Islet of Langerhans (tissue), 1 donor: ENCODE results near the gene CLINT1.
A peak's percentile ranks its signal among the peaks of the same experiment; 100 is the strongest.

ENCODE experiments used
- FAIRE-seq: peaks from one replicate; lab custom pipeline; 2011; peaks lifted over from hg19 to GRCh38; lab: Jason Lieb, UNC

Gene CLINT1

DNA sequence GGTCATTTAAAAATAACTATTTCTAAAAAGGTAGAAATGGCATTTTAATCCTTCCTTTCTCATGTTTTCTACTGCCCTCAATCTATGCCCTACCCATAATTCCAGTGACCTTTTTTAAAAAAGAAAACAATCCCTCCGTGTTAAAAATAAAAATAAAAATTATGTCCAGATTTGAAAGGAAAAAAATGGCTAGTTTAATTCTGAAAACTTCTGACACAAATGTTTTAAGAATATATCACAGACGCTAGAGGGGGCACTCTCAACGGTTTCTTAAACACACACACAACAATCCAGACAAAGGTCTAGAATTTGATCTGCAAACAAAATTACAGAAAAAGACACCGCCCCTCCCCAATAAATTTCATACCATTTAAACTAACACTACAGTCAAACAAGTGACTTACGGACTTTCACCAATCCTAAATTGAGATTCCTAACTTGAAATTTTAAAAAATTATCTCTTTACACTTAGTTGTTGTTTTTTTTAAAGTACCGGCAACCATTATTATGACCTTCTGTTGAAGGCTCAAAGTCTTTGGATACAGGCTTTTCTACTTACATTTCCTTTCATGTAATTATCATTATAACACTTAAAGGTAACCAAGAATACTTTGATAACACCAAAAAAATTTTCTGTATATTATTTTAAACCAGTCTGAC lies 38.2 kb downstream of the CLINT1 start:
- peak; percentile 86 for FAIRE-seq

DNA sequence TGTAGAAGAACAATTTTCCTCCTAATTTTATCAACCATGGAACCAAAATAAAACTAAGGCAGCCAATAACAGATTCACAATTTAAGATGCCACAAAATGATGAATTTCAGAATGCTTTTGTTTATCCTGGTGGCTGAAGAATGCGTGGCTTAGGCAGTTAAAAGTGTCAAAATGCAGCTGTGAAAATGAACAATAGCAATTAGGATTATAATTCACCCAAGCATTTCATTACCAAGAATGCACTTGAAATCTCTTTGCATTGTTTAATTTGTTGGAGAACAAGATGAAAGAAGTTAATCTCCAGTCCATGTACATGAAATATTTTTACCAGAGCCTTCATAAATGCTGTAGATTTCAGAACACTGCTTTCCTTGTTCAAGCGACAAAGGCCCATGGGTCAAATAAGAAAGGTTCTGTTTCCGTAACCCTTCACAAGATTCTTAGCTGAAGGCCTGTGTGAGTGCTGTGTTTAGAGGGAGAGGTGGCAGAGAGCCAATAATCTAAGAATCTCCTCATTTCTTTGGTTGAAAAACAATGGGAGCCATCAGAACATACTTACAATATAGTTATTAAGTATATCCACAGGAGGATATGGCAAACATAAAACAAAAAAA lies 39.3 kb downstream of the CLINT1 start:
- FAIRE-seq = no peak

DNA sequence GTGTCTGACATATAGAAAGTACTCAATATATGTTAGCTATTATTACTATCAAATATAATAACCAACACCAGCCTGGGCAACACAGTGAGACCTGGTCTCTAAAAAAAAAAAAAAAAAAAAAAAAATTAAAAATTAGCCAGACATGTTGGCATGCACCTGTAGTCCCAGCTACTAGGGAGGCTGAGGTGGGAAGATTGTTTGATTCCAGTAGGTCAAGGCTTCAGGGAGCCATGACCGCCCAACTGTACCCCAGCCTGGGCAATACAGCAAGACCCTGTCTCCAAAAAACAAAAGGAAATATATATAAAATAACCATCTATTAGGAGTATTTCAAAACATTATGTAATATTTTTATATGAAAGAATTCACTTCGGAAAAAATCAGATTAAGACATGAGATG lies 40.6 kb downstream of the CLINT1 start:
- FAIRE-seq = no peak

DNA sequence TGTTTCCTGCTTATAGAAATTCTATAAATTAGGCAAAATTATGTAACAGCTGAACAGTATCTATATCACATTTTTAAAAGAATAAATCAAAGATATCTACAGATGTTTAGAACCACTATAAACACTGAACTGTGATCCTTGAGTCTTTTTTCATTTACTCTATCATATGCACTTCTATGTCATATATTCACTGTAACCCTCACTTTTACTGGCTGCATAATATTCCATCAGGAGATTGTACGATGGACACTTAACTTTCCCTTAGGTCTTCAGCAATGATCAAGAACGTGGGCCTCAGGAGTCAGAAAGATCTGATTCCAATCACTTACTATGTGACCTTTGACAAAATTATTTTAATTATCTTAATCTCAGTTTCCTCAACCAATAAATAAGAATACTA lies 41.0 kb downstream of the CLINT1 start:
- FAIRE-seq = no peak

DNA sequence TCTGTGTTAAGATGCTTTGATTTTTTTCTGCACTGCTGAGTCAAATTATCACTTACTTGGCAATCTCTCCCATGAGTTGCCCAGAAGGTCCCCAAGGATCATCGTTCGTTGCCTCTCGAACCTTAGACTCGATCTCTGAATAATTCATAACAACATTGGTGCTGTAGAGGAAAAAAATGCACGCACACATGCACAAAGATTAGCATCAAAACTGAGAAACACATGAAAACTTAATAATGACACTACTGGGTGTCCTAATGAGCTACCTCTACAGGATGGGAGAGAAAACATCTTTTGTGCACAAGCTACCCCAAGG lies 41.6 kb downstream of the CLINT1 start:
- peak; percentile 21 for FAIRE-seq

DNA sequence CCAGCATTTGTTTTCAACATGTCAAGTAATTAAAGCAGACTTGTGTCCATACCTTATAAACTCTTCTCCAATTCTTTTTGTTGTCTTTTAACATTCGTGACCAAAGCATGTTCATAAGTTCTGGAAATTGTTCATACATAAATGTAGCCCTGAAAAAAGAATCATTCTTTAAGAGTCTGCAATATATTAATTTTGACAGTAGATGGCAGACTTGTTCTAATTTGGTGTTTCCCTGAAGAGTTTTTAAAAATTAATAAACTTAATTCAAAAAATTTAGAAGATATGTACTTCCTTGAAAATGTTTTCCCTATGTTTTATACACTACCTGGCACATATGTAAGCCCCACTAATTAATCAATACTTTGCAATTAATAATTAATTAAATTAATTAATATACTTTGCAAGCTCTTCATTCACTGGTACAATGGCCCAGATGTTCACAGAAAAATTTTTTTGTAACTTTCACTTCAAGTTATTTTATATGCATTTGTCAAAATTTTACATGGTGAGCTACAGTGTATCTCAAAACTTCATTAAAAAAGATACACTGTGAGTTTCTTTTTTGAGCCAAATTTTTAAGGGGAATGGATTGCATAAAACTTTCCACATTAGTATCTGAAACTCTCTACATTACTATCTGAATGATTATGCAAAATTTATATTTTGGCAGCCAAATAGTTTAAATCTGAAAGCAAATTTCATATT lies 42.1 kb downstream of the CLINT1 start:
- FAIRE-seq = peak; percentile 99

DNA sequence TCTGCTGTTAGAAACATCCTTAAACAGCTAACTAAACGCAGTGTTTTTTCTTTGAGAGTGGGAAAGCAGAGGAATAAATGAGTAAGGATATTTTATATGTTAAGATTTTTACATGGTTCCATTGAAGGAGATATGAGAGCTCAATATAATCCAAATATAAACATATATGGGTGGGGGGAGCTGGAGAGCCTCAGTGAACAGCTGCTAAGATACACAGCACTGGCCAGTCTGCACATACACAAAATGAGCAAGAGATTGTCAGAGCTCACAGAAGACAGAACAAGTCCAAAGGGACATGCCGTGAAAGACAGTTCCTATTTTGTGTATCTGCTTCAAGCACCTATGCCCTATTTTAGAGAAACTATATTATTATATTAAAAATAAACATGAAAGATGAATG lies 46.9 kb downstream of the CLINT1 start:
- no peak for FAIRE-seq

DNA sequence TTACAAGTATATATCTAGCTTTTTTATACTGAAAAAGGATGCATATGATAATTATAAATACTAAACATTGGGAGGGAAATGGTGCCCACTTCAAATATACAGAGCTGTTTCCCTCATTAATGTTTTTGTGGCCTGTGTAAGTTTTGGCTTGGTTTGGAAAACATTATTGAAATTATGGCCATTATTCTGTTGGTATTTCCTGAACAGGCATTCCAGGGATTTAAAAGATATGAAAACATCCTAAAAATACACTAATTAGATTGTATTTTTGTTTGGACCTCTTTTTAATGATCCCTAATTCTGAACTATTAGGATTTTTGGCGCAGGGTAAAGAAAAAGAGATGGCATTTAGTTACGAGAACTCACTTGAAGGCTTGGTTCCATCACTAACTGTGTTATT lies 50.9 kb downstream of the CLINT1 start:
- FAIRE-seq = no peak

DNA sequence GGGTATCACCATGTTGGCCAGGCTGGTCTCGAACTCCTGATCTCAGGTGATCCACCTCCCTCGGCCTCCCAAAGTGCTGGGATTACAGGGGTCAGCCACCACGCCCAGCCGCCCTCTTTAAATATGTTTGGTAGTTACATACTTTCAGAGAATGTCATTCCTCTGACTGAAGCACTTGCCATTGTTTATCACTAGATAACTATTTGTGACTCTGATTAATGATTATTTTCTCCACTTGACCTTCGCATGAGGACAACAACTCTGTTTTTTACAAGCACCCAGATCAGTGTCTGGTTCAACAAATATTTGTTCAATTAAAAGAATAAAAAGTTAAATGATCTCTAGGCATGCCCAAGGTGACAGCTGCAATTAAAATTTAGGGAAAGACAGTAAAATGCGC lies 56.2 kb downstream of the CLINT1 start:
- no peak for FAIRE-seq

DNA sequence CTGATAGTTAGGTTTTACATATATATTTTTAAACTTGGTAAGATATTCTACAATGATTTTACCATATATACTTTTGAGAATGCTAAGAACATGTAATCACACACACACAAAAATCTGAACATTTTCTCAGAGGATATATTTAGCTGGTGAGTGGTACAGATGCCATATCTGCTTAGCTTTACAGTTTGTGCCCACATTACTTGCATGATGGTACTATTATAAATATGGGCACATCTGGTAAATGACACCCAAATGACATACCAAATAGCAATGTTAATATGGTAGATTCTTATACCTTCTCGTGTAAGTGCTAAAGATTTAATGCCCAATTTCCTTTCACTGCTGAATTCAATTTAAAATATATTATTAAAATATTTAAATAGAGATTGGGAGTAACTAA lies 58.8 kb downstream of the CLINT1 start:
- FAIRE-seq = no peak

DNA sequence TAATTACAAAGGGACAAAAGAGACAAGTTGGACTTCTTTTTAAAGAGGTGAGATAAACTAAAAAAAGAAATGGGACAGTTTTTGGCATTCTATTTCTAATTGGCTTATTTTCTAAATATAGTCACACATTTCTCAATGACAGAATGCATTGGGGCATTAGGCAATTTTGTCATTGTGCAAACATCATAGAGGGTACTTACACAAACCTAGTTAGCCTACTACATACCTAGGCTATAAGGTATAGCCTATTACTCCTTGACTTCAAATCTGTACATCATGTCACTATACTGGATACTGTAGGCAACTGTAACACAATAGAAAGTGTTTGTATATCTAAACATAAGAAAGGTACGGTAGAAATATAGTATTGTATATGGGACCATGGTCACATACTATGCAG lies 59.4 kb downstream of the CLINT1 start:
- no peak for FAIRE-seq

DNA sequence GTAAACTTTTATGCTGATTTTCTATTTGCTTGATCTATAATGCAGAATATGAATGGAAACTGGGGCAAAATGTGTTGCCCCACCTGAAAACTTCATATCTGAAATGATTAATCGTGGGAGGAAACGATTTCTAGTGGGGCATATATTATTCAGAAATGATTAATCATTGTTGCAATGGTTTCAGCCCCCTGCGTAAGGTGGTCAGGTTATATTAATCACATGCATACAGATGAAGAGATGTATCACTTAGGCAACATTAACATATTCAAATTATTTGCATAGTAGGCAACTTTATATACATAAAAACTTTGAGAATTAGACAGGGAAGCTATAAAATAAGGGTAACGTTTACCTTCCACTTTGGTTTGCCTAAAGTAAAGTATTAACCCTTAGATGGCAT lies 65.6 kb downstream of the CLINT1 start:
- no peak for FAIRE-seq

DNA sequence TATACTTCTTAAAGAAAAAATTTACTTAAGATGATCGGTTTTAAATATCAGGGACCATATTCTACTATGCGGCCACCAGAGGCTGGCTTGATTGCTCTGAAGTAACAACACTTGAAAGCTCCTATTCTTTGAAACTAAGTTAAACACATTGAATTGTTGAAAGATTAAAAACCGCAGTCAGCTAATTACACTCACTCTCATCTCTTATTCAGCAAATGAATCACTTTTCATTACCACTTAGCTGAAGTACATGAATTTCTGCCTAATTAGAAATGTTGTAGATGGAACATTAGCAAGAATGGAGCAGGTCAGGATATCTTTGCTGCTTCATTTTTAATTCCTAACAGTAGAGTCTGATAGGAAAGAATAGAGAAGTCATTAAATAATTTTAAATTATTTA lies 73.1 kb downstream of the CLINT1 start:
- FAIRE-seq = peak; percentile 41

DNA sequence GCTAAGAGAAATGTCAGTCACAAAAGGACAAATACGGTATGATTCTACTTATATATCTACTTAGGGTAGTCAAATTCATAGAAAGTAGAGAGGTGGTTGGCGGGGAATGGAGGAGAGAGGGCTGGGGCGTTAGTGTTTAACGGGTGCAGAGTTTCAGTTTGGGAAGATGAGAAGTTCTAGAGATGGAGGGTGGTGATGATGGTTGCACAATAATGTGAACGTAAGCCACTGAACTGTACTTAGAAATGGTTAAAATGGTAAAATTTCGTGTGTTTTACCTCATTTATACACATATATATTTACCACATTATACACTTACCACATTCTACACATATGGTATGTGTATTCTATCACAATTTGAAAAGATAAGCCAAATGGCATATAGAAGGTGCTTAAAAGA lies 79.7 kb downstream of the CLINT1 start:
- FAIRE-seq = no peak

DNA sequence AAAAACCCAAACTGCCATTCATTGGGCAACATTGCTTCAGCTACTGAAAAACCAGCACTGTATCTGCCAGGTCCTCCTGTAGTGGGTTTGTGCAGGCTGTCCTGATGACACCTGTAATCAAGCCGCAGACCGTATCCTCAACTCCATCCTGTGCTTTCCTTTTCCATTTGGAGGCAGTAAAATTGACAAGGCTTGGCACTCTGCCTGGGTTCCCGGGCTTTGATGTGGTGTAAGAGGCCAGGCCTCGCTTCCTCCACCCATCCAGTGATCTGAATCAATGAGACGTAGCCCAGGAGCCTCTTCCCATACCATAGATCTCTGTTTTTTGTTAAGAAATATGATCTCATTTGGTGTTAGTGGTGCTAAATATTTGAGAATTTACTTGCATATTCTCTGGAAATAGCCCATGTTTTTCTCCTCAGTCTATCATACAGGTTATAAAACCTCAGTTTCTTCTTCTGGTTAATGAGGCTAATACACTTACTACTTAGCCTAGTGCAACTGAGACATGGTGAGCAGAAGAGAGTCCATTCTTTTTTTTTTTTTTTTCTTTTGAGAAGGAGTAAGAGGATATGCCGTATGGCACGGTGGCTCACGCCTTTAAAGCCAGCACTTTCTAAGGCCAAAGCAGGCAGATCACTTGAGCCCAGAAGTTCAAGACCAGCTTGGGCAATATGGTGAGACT lies 80.7 kb downstream of the CLINT1 start:
- FAIRE-seq = no peak

DNA sequence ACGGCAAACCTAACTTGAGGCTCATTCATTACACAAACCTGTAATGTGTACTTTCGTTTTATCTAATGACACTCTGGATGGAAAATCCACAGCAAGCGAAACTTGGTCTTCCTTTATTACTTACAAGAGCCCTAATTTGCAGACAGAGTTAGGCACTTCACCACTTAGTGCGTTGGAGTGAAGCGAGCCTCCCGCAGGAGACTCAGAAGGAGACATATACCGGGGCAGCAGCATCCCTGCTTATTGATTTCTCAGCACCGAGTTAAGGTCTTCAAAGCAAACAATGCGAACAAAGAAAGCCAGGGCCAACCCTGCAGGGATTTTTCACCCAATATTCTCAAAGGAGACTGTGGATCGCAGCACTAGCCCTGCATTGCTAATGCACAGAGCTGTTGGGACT lies 86.8 kb downstream of the CLINT1 start:
- no peak for FAIRE-seq

DNA sequence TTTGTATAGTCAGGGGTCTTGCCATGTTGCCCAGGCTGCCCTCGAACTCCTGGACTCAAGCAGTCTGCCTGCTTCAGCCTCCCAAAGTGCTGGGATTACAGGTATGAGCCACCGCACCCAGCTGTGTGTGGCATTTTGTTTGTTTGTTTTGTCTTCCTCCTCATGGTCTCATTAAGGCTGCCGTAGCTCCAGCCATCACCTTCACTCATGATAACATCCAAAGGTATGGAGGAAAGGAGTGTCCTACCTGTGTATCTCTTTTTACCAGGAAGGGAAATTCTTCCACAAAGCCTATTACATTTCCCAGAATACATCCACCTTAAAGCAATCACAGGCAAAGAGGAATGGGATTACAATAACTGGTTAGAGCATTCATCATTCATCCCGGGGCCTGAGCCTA lies 88.3 kb downstream of the CLINT1 start:
- FAIRE-seq = no peak

DNA sequence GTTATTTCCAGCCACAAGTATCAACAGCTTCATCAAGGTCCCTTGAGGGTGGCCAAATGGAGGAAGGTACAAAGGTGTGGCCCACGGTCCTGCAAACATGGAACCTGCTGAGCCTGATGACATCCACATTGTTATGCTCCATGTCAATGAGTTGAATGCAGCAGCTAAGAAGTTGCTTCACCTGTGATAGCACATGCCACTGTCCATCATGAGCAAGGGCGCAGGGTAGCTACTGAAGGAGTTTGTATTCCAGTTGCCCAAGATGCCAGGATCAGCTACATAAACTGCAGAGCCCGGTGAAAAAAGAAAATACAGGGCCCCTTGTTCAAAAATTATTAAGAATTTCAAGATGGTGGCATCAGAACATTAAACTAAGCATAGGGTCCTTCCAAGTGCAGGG lies 91.3 kb downstream of the CLINT1 start:
- FAIRE-seq = no peak

DNA sequence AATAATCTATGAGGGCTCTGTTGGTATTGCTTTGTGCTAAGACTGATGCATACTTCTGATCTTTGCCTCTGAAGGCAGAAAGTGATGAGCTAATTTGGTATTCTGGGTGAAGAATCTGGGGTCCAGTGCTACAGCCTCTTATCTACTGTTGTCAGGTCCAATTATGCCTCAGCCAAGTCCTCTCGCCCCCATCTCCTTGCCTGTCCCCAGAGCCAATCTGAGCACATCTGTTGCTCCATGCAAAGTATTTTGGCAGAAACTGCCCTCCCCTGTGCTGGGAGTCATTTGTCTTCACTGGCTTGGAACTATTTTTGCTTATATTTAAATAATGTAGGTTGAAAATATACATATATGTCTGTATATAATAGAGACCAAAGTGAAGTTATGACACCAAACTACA lies 92.0 kb downstream of the CLINT1 start:
- FAIRE-seq = no peak

DNA sequence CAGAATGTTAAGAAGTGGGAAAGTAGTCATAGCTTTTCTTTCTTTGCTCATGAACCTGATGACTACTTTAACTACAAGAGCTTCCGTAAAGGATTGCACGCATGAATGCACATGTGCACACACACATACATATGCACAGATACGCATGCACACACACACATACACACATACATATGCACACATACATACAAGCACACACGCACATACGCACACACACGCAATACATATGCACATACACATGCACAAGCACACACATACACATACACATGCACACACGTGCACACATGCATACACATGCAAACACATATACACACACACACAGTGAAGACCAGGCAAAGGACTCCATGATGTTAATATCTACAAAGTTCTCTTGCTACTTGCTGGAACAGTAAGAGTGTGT lies 92.5 kb downstream of the CLINT1 start:
- no peak for FAIRE-seq

DNA sequence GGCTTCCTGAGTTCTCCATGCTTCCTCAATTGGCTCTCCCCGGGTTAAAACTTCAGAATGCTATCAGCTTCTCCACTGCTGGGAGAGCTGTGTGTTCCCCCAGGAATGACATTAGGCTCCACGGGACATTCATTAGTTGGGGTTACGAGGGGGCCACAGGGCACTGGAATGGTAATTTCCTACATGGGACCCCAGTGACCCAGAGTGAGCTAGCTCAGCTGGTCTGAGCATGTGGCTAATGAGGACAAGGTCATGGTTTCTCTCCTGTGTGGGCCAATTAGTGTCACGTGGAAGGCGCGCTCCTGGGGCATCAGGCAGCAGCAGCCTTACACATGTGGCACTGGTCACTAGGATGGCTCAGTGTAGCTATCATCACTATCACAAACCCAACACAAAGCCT lies 94.4 kb downstream of the CLINT1 start:
- no peak for FAIRE-seq

DNA sequence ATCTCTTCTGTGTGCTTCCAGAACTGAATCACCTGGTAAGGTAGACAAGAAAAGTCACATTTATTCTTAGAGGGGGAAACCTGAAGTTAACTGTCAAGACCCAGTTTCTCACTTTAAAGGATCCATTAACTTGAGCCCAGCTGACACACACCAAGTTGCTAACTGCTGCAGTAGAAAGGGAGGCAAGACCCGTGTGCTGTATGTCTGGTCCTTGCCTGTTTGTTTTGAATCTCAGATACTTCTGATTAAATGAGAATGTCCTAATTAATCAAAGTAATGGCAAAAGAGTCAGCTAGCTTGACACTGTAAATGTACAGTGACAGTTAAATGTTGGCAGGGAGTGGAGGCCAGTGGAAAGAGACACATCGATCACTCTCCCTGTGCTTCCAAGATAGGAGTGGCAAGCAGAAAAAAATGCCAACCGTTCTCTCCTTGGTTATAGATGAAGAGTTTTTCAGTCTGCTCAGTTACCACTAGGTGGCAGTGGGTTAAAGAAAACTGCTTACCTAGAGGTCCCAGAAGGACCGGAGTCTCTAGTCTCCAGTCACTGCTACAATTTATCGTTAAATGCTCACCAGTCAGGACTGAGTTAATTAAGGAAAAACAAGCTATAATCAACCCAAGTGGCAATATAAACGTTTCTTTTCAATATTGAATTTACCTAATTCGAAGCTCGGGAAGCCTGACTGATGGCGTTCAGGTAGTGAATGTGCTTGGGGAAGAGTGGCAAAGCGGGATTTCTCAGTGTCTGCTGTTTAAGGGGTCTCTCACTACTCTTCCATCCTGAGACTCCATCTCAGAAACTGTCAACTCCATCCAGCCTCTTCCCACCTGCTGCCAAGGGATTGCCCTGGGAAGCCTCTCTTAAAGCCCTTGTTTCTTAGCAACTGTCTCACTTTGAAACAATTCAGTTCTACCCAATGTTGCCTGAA lies 97.0 kb downstream of the CLINT1 start:
- peak; percentile 95 for FAIRE-seq
